ENCODE measurements around the gene NLRP13.

DNA sequence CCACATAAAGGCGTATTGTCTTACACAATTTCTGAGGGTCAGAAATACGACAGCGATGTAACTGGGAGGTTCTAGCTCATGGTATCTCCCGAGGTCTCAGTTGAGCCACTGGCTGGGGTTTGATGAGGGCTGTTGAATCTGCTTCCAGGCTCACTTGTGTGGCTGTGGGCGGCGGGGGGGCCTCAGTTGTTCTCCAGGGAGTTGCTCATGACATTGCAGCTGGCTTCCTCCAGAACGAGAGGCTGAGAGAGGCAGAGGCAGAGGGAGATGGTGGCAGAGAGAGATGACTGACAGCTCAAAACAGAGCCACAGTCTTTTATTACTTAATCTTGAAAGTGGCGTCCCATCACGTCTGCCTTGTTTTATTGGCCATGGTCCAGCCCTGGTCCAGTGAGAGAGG, 48.3 kb upstream of the NLRP13 start:
- TF ChIP-seq ZNF24 (IDR thresholded peaks at IDR 0.05): no peak
- TF ChIP-seq POLR2AphosphoS2 (IDR thresholded peaks at IDR 0.05; ENCODE audit: low read depth, low read length): no peak
- TF ChIP-seq, protein P1, sequence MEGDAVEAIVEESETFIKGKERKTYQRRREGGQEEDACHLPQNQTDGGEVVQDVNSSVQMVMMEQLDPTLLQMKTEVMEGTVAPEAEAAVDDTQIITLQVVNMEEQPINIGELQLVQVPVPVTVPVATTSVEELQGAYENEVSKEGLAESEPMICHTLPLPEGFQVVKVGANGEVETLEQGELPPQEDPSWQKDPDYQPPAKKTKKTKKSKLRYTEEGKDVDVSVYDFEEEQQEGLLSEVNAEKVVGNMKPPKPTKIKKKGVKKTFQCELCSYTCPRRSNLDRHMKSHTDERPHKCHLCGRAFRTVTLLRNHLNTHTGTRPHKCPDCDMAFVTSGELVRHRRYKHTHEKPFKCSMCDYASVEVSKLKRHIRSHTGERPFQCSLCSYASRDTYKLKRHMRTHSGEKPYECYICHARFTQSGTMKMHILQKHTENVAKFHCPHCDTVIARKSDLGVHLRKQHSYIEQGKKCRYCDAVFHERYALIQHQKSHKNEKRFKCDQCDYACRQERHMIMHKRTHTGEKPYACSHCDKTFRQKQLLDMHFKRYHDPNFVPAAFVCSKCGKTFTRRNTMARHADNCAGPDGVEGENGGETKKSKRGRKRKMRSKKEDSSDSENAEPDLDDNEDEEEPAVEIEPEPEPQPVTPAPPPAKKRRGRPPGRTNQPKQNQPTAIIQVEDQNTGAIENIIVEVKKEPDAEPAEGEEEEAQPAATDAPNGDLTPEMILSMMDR (IDR thresholded peaks at IDR 0.05 in 2 of 3, conservative IDR thresholded peaks at IDR 0.05 in 1 of 3; ENCODE audit: control insufficient read depth in 2 of 3, extremely low read depth in 1 of 3, insufficient read depth in 1 of 3, low read depth in 3 of 3, low read length in 3 of 3): no peak
- no peak for TF ChIP-seq POLR2A (IDR thresholded peaks at IDR 0.05; ENCODE audit: low read depth, low read length)
